Measurements from ENCODE around the gene FAM78B.

DNA sequence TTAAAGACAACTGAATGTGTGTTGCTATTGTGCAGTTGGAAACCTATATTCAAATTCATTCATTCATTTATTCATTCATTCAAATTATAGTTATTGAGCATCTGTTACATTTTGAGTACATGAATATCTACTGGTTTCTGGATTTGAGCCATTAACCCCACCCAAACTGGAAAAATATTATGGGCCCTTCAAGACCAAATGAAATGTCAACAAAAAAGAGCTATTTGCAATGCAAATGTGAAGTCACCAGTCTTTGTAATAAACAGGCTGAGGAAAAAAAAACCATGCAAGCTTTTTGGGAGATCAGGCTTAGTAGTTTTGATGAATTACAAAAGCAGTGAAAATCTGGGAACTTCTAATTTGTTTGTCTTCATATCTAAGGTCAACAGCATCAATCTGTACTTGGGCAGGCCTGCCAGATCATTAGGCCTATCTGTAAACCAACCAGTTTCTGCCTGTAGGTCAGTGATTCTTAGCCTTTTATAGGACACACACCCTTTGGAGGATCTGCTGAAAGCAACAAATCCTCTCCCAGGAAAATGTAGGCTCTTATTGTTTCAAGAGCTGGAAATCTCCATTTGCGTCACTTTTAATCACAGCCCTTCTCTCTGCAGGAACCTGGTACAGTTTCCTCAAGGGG, 134.7 kb downstream of the FAM78B start:
- TF ChIP-seq, protein P1, sequence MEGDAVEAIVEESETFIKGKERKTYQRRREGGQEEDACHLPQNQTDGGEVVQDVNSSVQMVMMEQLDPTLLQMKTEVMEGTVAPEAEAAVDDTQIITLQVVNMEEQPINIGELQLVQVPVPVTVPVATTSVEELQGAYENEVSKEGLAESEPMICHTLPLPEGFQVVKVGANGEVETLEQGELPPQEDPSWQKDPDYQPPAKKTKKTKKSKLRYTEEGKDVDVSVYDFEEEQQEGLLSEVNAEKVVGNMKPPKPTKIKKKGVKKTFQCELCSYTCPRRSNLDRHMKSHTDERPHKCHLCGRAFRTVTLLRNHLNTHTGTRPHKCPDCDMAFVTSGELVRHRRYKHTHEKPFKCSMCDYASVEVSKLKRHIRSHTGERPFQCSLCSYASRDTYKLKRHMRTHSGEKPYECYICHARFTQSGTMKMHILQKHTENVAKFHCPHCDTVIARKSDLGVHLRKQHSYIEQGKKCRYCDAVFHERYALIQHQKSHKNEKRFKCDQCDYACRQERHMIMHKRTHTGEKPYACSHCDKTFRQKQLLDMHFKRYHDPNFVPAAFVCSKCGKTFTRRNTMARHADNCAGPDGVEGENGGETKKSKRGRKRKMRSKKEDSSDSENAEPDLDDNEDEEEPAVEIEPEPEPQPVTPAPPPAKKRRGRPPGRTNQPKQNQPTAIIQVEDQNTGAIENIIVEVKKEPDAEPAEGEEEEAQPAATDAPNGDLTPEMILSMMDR (conservative IDR thresholded peaks at IDR 0.05; ENCODE audit: low read length) = no peak
- no peak for TF ChIP-seq EZH2phosphoT487 (IDR thresholded peaks at IDR 0.05; ENCODE audit: borderline replicate concordance)
